ENCODE results near the gene GHR.

DNA sequence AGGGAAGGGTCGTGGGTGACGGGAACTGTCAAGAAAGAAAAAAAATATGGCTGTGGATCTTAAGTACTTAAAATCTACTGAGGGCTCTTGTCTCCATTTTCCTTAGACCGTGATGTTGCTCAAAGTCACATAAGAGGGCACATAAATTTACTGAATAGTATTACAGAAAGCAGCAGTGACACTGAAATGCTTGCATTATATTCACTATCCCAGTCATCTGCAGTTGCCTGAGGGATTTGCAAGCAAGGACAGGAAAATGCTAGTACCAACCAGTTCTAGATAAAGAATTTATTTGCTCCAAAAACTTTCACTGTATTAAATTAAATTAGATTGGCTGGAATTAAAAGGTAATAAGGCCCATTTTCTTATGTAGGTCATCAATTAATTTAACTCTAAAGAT is 226.8 kb downstream of the GHR start:
- TF ChIP-seq CTCF (IDR thresholded peaks at IDR 0.05; ENCODE audit: insufficient read depth, low read length) (no peak), REST (IDR thresholded peaks at IDR 0.05; ENCODE audit: insufficient replicate concordance, low read depth) (no peak), GABPA (IDR thresholded peaks at IDR 0.05; ENCODE audit: low read depth) (no peak), POLR2AphosphoS5 (IDR thresholded peaks at IDR 0.05; ENCODE audit: low read depth) (no peak)

All from HL-60 (cell line).